ENCODE measurements around the gene SERPINB5.

Gene SERPINB5

DNA sequence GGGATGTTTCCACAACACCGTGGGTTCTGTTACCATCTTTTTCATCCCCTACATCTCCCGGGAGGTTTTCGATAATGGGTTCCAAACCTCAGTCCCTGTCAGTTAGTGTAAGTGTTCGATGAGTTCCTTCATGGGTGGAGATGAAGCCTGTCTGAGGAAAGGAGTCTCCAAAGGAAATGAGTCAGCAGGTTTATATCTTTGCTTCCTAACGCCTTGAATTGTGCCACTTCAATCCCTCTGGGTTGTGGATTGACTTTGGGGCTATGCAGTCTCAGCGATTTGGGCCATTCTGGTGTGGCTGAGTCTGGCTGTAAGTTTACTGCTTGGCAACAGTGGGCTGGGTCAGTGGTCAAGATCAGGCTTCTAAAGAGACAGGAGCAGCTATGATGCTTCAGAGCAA, 1.2 kb downstream of the SERPINB5 start:
- peak; percentile 53 for DNase-seq (ENCODE audit: low read depth, low spot score)
- TF ChIP-seq POLR2AphosphoS5 (IDR thresholded peaks at IDR 0.05; ENCODE audit: borderline replicate concordance, low read depth, low read length) (no peak; the same call in 1 of the 2 replicates), FOXP2 (optimal IDR thresholded peaks at IDR 0.05; ENCODE audit: control extremely low read depth, extremely low read length, insufficient read depth) (no peak), EZH2 (IDR thresholded peaks at IDR 0.05) (no peak)
- peak overlapping the region; percentile 69 for H3K4me3 ChIP-seq
- H3K9me3 ChIP-seq (ENCODE audit: low read depth, low read length): no peaks in the 10 kb centered on the region
- H3K27ac ChIP-seq: peak overlapping the region; percentile 87
- H3K9ac ChIP-seq (ENCODE audit: insufficient read length): peak overlapping the region; percentile 51
- no peaks in the 10 kb centered on the region for H3K36me3 ChIP-seq (ENCODE audit: insufficient read depth, low read length)

DNA sequence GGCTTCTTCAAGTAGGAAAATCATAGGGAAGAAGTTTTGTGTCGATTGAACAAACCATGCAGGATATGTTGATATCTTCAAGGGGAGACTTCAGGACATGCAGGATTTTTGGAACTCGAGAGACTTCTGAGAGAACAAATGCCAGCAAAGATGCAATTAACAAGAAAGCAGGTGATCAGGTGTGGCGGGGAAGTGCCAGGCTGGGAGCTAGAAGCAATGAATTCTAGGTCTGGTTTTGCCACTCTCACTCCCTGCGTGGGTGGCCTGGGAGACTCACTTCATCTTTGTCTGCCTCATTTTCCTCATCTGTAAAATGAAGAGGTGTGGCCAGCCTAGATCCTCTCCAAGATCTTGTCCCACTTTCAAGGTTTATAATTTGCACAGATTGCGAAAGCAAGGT, 3.1 kb downstream of the SERPINB5 start:
- Histone ChIP-seq H3K36me3 (ENCODE audit: insufficient read depth, low read length) (no peaks in the 10 kb centered on the region), H3K9ac (ENCODE audit: insufficient read length) (no peak overlapping the region), H3K27ac (no peak overlapping the region), H3K4me3 (no peak overlapping the region), H3K9me3 (ENCODE audit: low read depth, low read length) (no peaks in the 10 kb centered on the region)
- DNase-seq (ENCODE audit: low read depth, low spot score): no peak
- TF ChIP-seq EZH2 (IDR thresholded peaks at IDR 0.05) (no peak), POLR2AphosphoS5 (IDR thresholded peaks at IDR 0.05; ENCODE audit: borderline replicate concordance, low read depth, low read length) (no peak), FOXP2 (optimal IDR thresholded peaks at IDR 0.05; ENCODE audit: control extremely low read depth, extremely low read length, insufficient read depth) (no peak)

DNA sequence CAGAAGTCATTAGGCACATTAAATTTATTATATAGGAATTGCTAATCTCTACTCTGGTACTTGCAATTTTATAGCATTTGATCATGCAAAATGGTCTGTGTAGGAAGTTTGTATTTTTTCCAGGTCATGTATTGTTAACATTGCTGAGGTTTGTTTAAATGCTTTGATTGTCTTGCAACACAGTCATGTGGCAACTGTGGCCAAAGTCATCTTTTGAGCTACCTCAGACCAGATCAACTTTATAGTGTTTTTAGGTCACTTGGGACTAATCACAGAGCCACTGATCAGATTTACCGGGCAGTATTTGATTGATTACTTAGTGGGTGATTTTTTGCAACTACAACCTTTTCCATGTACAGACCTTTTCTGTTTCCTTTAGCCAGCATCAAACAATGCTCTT, 3.7 kb downstream of the SERPINB5 start:
- Histone ChIP-seq H3K27ac (no peak overlapping the region), H3K9me3 (ENCODE audit: low read depth, low read length) (no peaks in the 10 kb centered on the region), H3K4me3 (no peak overlapping the region), H3K36me3 (ENCODE audit: insufficient read depth, low read length) (no peaks in the 10 kb centered on the region), H3K9ac (ENCODE audit: insufficient read length) (no peak overlapping the region)
- TF ChIP-seq POLR2AphosphoS5 (IDR thresholded peaks at IDR 0.05; ENCODE audit: borderline replicate concordance, low read depth, low read length) (no peak), FOXP2 (optimal IDR thresholded peaks at IDR 0.05; ENCODE audit: control extremely low read depth, extremely low read length, insufficient read depth) (no peak), EZH2 (IDR thresholded peaks at IDR 0.05) (no peak)
- DNase-seq (ENCODE audit: low read depth, low spot score): no peak

DNA sequence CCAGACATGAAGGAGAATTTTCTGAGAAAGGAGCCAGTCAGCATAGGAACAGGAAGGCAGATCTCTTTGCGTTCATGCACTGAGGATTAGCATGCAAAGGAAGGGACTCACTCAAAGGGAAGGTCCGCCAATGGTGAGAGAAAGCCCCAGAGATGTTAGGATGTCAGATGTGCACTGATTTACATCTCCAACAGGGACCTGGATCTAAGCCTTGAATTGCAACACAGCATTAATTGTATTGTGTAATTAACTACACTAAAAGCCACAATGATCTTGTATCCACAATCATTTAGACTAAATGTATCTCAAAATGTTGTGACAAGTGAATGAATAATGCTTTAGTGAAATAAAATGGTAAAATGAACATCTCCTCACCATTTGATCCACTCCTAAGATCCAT, 4.2 kb downstream of the SERPINB5 start:
- Histone ChIP-seq H3K4me3 (no peak overlapping the region), H3K9me3 (ENCODE audit: low read depth, low read length) (no peaks in the 10 kb centered on the region), H3K9ac (ENCODE audit: insufficient read length) (no peak overlapping the region), H3K36me3 (ENCODE audit: insufficient read depth, low read length) (no peaks in the 10 kb centered on the region), H3K27ac (no peak overlapping the region)
- TF ChIP-seq EZH2 (IDR thresholded peaks at IDR 0.05) (no peak), POLR2AphosphoS5 (IDR thresholded peaks at IDR 0.05; ENCODE audit: borderline replicate concordance, low read depth, low read length) (no peak), FOXP2 (optimal IDR thresholded peaks at IDR 0.05; ENCODE audit: control extremely low read depth, extremely low read length, insufficient read depth) (no peak)
- DNase-seq (ENCODE audit: low read depth, low spot score): no peak

DNA sequence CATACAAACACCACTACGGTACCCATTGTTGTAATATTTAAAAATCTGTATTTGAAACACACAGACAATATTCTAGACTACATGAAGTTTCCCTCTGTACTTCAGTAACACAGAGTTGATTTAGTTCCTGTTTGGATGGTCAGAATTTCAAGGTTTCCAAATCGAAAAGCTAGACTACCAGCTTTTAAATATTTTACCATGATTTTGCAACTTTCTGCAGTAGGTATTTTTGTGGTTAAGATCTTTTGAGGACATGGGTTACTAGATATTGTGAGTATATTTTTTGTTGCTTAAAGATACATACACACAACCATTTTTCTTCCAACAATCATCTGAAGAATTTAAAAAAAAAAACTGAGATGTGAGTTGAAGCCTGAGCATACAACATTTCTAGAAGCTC, 10.9 kb downstream of the SERPINB5 start:
- Histone ChIP-seq H3K9ac (ENCODE audit: insufficient read length) (no peak overlapping the region), H3K27ac (no peak overlapping the region), H3K9me3 (ENCODE audit: low read depth, low read length) (no peaks in the 10 kb centered on the region), H3K36me3 (ENCODE audit: insufficient read depth, low read length) (no peaks in the 10 kb centered on the region), H3K4me3 (no peak overlapping the region)
- DNase-seq (ENCODE audit: low read depth, low spot score): no peak
- TF ChIP-seq POLR2AphosphoS5 (IDR thresholded peaks at IDR 0.05; ENCODE audit: borderline replicate concordance, low read depth, low read length) (no peak), FOXP2 (optimal IDR thresholded peaks at IDR 0.05; ENCODE audit: control extremely low read depth, extremely low read length, insufficient read depth) (no peak), EZH2 (IDR thresholded peaks at IDR 0.05) (no peak)

DNA sequence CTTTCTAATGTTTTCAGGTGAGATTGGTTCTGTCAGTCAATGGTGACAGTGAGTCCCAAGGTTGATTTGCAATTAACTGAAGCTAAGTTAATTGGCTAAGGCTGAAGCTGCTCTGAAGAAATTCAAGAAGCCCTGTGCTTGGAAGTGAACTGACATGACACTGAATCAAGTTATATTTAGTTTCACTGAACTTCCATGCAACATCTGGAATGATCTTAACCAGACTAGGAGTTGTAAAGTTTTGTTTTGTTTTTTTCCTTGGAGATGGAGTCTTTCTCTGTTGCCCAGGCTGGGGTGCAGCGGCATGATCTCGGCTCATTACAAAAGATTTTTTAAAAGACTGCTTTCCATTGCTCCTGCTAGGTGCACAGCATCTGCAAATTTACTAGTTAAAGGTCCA, 11.4 kb downstream of the SERPINB5 start:
- no peak for TF ChIP-seq POLR2AphosphoS5 (IDR thresholded peaks at IDR 0.05; ENCODE audit: borderline replicate concordance, low read depth, low read length)
- Histone ChIP-seq H3K4me3 (no peak overlapping the region), H3K9me3 (ENCODE audit: low read depth, low read length) (no peaks in the 10 kb centered on the region), H3K27ac (no peak overlapping the region), H3K9ac (ENCODE audit: insufficient read length) (no peak overlapping the region), H3K36me3 (ENCODE audit: insufficient read depth, low read length) (no peaks in the 10 kb centered on the region)
- no peak for DNase-seq (ENCODE audit: low read depth, low spot score)

DNA sequence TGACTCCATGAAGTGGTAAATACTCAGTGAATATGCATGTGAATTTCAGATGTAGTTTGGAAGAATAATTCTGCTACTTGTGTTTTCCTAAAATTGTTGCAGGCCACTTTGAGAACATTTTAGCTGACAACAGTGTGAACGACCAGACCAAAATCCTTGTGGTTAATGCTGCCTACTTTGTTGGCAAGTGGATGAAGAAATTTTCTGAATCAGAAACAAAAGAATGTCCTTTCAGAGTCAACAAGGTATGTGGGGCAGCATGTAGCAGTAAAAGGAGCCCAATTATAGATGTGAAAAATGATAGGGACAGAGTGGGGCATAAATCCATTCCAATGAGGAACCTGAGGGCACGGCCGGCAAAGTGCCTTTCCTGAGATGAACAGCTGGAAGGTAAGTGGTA, 16.1 kb downstream of the SERPINB5 start:
- TF ChIP-seq FOXP2 (optimal IDR thresholded peaks at IDR 0.05; ENCODE audit: control extremely low read depth, extremely low read length, insufficient read depth) (no peak), POLR2AphosphoS5 (IDR thresholded peaks at IDR 0.05; ENCODE audit: borderline replicate concordance, low read depth, low read length) (no peak), EZH2 (IDR thresholded peaks at IDR 0.05) (no peak)
- Histone ChIP-seq H3K36me3 (ENCODE audit: insufficient read depth, low read length) (no peaks in the 10 kb centered on the region), H3K27ac (no peak overlapping the region), H3K9me3 (ENCODE audit: low read depth, low read length) (no peaks in the 10 kb centered on the region), H3K9ac (ENCODE audit: insufficient read length) (no peak overlapping the region), H3K4me3 (no peak overlapping the region)
- DNase-seq (ENCODE audit: low read depth, low spot score): no peak

DNA sequence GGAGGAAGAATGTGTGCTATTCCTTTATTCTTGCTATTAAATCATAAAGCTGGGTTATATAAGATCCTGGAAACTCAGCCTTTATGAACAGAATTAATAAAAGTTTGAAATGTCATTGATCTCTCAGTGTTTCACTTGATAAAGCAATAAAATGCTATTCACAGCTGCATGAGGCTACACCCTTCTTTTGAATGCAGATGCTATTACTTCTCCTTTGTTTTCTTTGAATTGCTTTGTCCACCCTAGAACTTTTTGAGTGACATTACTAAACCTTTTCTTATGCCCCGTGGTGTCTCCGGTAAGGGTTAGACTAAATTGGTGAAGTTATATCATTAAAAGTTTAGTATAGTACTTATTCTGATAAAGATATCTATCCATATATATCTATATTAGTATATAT, 18.9 kb downstream of the SERPINB5 start:
- Histone ChIP-seq H3K4me3 (no peak overlapping the region), H3K9ac (ENCODE audit: insufficient read length) (no peak overlapping the region), H3K27ac (no peak overlapping the region), H3K36me3 (ENCODE audit: insufficient read depth, low read length) (no peaks in the 10 kb centered on the region), H3K9me3 (ENCODE audit: low read depth, low read length) (no peaks in the 10 kb centered on the region)
- TF ChIP-seq POLR2AphosphoS5 (IDR thresholded peaks at IDR 0.05; ENCODE audit: borderline replicate concordance, low read depth, low read length) (no peak), EZH2 (IDR thresholded peaks at IDR 0.05) (no peak), FOXP2 (optimal IDR thresholded peaks at IDR 0.05; ENCODE audit: control extremely low read depth, extremely low read length, insufficient read depth) (no peak)
- no peak for DNase-seq (ENCODE audit: low read depth, low spot score)

DNA sequence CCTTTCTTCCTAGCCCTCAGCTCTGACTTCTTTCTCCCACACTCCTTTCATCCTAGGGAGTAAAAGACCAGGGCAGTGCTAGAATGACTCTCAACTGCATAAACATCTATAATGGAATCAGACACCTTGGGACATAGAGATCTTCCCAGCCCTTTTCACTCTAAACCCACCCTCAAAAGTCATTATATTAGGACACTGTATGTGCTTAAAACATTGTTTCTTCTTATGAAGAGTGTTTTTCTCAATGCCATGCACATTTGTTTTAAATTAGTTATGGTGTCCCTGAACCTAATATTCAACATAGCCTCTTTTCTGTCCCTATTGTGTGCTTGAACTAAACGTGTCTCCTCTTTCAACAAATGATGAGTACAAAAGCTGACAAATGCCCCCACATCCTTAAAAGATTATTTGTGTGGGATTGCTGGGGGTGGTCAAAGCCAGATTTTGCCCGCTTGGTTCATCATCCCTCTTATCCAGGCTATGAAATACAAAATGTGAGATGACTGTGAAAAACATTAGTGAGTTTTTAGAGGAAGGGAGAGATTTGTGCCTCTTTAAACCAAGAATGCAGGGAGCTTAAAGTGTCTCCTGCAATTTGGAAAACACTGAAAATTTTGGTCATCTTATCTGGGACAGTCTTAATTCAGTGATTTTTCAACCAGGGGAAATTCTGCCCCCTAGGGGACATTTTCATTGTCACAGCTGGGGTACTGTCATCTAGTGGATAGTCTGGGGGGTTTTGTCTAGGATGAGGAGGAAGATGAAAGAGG, 29.0 kb downstream of the SERPINB5 start:
- no peaks in the 10 kb centered on the region for H3K9me3 ChIP-seq (ENCODE audit: low read depth, low read length)
- no peak overlapping the region for H3K9ac ChIP-seq (ENCODE audit: insufficient read length)
- H3K27ac ChIP-seq: peak overlapping the region; percentile 63; the same call in 1 of the 2 replicates
- no peak overlapping the region for H3K4me3 ChIP-seq
- DNase-seq (ENCODE audit: low read depth, low spot score): peak; percentile 52
- H3K36me3 ChIP-seq (ENCODE audit: insufficient read depth, low read length): no peaks in the 10 kb centered on the region
- no peak for TF ChIP-seq FOXP2 (optimal IDR thresholded peaks at IDR 0.05; ENCODE audit: control extremely low read depth, extremely low read length, insufficient read depth)
- TF ChIP-seq POLR2AphosphoS5 (IDR thresholded peaks at IDR 0.05; ENCODE audit: borderline replicate concordance, low read depth, low read length): no peak
- TF ChIP-seq EZH2 (IDR thresholded peaks at IDR 0.05): no peak

Data from SK-N-MC (cell line).